Measurements from ENCODE around the gene SPEF2. TPM values are rescaled to one million over a fixed set of nuclear protein-coding genes. Genes with fewer than 3 reads are reported as not detected.
"Not testable (repeated sequence)": the region's sequence is repeated elsewhere in the genome, so short reads cannot be mapped to it uniquely, and the experiment has no call there.

Gene SPEF2
- total RNA-seq, 2 donors from 2014 or later = 2.4 to 7.9 TPM

DNA sequence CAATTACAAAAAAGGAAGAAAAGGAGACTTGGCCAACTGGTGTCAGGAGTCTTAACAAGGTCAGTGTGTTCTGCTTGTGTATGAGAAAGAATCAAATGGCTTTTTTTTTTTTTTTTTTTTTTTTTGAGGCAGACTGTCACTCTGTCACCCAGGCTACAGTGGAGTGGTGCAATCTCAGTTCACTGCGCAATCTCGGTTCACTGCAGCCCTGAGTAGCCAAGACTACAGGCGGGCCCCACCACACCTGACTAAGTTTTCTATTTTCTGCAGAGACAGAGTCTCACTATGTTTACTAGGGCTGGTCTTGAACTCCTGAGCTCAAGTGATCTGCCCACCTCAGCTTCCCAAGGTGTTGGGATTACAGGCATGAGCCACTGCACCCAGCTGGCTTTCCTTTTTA is 236.0 kb downstream of the SPEF2 start:
- no peak for DNase-seq (ENCODE audit: low spot score)
- H3K27me3 ChIP-seq (replicated peaks; ENCODE audit: insufficient read depth) = no peaks in the 10 kb centered on the region
- intact Hi-C loops (cut with DNase I) = no loop called here
- H3K9me3 ChIP-seq = no peaks in the 10 kb centered on the region
- H3K36me3 ChIP-seq = no peaks in the 10 kb centered on the region
- H3K4me3 ChIP-seq = no peak overlapping the region
- H3K27ac ChIP-seq = no peak overlapping the region
- no peaks in the 10 kb centered on the region for H3K4me1 ChIP-seq (replicated peaks)
- TF ChIP-seq CTCF (IDR thresholded peaks at IDR 0.05) (no peak), POLR2A (IDR thresholded peaks at IDR 0.05) (no peak), POLR2AphosphoS5 (IDR thresholded peaks at IDR 0.05) (no peak)
- WGBS = 36% methylated on average over 3 of the region's 3 CpGs

DNA sequence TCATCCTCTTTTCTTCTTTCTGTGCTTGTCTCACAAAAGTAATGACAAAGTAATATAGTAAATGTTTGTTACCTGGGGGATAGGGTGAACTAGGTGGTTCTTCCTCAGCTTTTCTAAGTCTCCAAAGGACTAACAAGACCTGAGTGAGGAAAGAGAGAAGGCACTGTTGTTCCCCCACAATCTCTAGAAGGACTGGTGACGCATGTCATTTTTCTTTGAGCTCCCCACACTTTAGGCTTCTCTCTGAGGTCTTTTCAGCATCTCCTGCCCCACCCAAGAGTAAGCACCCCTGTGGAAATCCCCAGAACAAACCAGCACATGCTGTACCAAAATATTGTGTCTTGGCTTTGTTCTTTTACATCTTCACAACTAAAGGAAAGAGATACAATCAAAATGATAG is 236.6 kb downstream of the SPEF2 start:
- TF ChIP-seq POLR2AphosphoS5 (IDR thresholded peaks at IDR 0.05) (no peak), POLR2A (IDR thresholded peaks at IDR 0.05) (no peak), CTCF (IDR thresholded peaks at IDR 0.05) (no peak)
- no peak overlapping the region for H3K27ac ChIP-seq
- intact Hi-C loops (cut with DNase I) = no loop called here
- no peaks in the 10 kb centered on the region for H3K9me3 ChIP-seq
- H3K4me3 ChIP-seq = no peak overlapping the region
- no peaks in the 10 kb centered on the region for H3K27me3 ChIP-seq (replicated peaks; ENCODE audit: insufficient read depth)
- DNase-seq (ENCODE audit: low spot score) = no peak
- no peaks in the 10 kb centered on the region for H3K4me1 ChIP-seq (replicated peaks)
- WGBS = 87% methylated on average over 1 of the region's 1 CpG
- no peaks in the 10 kb centered on the region for H3K36me3 ChIP-seq

- Histone ChIP-seq H3K27me3 (replicated peaks; ENCODE audit: insufficient read depth) (no peaks in the 10 kb centered on the region), H3K4me1 (replicated peaks) (no peaks in the 10 kb centered on the region), H3K36me3 (no peaks in the 10 kb centered on the region), H3K4me3 (no peak overlapping the region), H3K27ac (no peak overlapping the region), H3K9me3 (no peaks in the 10 kb centered on the region)
- WGBS = 75% methylated on average over 1 of the region's 1 CpG
- no peak for DNase-seq (ENCODE audit: low spot score)
- TF ChIP-seq POLR2A (IDR thresholded peaks at IDR 0.05) (no peak), POLR2AphosphoS5 (IDR thresholded peaks at IDR 0.05) (no peak), CTCF (IDR thresholded peaks at IDR 0.05) (no peak)
- intact Hi-C loops (cut with DNase I) = no loop called here
Measured at GRCh38 chr5:35855187-35855586, 237.5 kb downstream of the SPEF2 start.

DNA sequence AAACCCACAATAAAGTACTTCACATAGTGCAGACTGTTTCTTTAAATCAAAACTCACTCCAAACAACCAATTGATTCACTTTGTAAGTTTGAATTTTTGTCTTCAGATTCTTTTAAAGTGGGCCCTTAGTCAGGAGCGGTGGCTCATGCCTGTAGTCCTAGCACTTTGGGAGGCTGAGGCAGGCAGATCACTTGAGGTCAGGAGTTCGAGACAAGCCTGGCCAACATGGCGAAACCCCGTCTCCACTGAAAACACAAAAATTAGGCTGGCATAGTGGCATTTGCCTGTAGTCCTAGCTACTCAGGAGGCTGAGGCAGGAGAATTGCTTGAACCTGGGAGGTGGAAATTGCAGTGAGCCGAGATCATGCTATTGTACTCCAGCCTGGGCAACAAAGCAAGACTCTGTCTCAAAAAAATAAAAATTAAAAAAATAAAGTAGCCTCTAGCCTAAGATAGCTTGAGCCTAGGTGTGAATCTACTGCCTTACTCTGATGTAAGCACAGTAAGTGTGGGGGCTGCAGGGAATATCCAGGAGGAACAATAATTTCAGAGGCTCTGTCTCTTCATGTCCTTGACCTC is 238.6 kb downstream of the SPEF2 start:
- H3K4me3 ChIP-seq; intact Hi-C loops (cut with DNase I); H3K4me1 ChIP-seq (replicated peaks); H3K36me3 ChIP-seq; H3K27ac ChIP-seq; H3K9me3 ChIP-seq; DNase-seq (ENCODE audit: low spot score); H3K27me3 ChIP-seq (replicated peaks; ENCODE audit: insufficient read depth): not testable (repeated sequence)
- 92% methylated on average over 5 of the region's 5 CpGs for WGBS

GRCh38 chr5:35856765-35857351 is 239.2 kb downstream of the SPEF2 start, which contains the start of gene IL7R:
IL7R (plus strand) TSS chr5:35856891; CDS start chr5:35856978, 87 bp downstream.
- 45% methylated on average over 1 of the region's 1 CpG for WGBS
- H3K27ac ChIP-seq = no peak within 1 kb of the TSS
- H3K27me3 ChIP-seq (replicated peaks; ENCODE audit: insufficient read depth) = no peaks in the 10 kb centered on the region
- H3K36me3 ChIP-seq = no peaks in the 10 kb centered on the region
- TF ChIP-seq CTCF (IDR thresholded peaks at IDR 0.05) (no peak), POLR2AphosphoS5 (IDR thresholded peaks at IDR 0.05) (no peak), POLR2A (IDR thresholded peaks at IDR 0.05) (no peak)
- H3K4me3 ChIP-seq = no peak within 1 kb of the TSS
- H3K9me3 ChIP-seq = no peaks in the 10 kb centered on the region
- no peaks in the 10 kb centered on the region for H3K4me1 ChIP-seq (replicated peaks)
- intact Hi-C loops (cut with DNase I) = no loop called here
- DNase-seq (ENCODE audit: low spot score) = no peak
